B cell (primary cell): ENCODE measurements around the gene PIK3R1. TPM values are rescaled to one million over a fixed set of nuclear protein-coding genes. Genes with fewer than 3 reads are reported as not detected.

Experiments
- ATAC-seq: fragments of 200-7000 bp; cut with Tn5 transposase; one replicate; pipeline ENCODE4 v1.10.0; 2021; ENCODE audit warnings: low read depth, mild to moderate bottlenecking, moderate number of reproducible peaks, moderate library complexity
- CTCF ChIA-PET: fragments of 350-600 bp; sonication (Branson Sonifier 250); formaldehyde crosslinking; loops from one replicate; lab custom pipeline; 2021; ENCODE audit warnings: antibody characterized with exemption, inconsistent platforms; lab: Charles Lee
- POLR2A ChIA-PET: fragments of 350-600 bp; sonication (Branson Sonifier 250); formaldehyde crosslinking; loops from one replicate; lab custom pipeline; 2021; ENCODE audit warnings: antibody characterized with exemption; lab: Charles Lee
- DNase-seq: peaks from one replicate; pipeline ENCODE4 v3.0.0; 2013
- H2AFZ ChIP-seq: 2 replicates; pipeline ENCODE4 v1.6.1; 2012; ENCODE audit warnings: mild to moderate bottlenecking, low read depth, low read length; ENCODE audit not compliant: insufficient read depth, poor library complexity, severe bottlenecking
- H3K27ac ChIP-seq, 2 donors: 1 replicate in 1 of 2; 2 replicates in 1 of 2; pipeline ENCODE4 v1.5.1; 2012 to 2013; ENCODE audit warnings: low read length in 2 of 2, mild to moderate bottlenecking in 2 of 2, moderate library complexity in 1 of 2
- H3K27me3 ChIP-seq, 4 experiments: fragments of 200-600 bp in 1 of 4; sonication (generic) in 1 of 4; replicated peaks in 1 of 4; 1 replicate in 2 of 4; 2 replicates in 2 of 4; pipeline versions ENCODE4 v1.6.1 to v1.7.0; 2013 to 2016; ENCODE audit warnings: low read length in 3 of 4, mild to moderate bottlenecking in 2 of 4, mixed read lengths in 1 of 4, moderate library complexity in 1 of 4; ENCODE audit not compliant: insufficient read depth in 4 of 4, control insufficient read depth in 3 of 4; ENCODE audit errors: control extremely low read depth in 1 of 4
- H3K36me3 ChIP-seq, 2 experiments: replicated peaks in 1 of 2; 1 replicate in 1 of 2; 2 replicates in 1 of 2; pipeline versions ENCODE4 v1.6.1 to v1.7.1; 2013; ENCODE audit warnings: low read length in 1 of 2; ENCODE audit not compliant: insufficient read depth in 2 of 2, control insufficient read depth in 1 of 2; ENCODE audit errors: control extremely low read depth in 1 of 2, extremely low read depth in 1 of 2
- H3K4me1 ChIP-seq, 2 donors: fragments of 200-600 bp in 1 of 2; sonication (generic) in 1 of 2; 1 replicate in 1 of 2; 2 replicates in 1 of 2; pipeline versions ENCODE4 v1.5.1 to v1.6.1; 2013 to 2017; ENCODE audit warnings: low read length in 2 of 2; ENCODE audit not compliant: control insufficient read depth in 2 of 2, insufficient read depth in 2 of 2
- H3K4me2 ChIP-seq: replicated peaks from 2 replicates; pipeline ENCODE3; 2012; ENCODE audit warnings: mild to moderate bottlenecking, low read depth, low read length; ENCODE audit not compliant: poor library complexity, severe bottlenecking
- H3K4me3 ChIP-seq, 5 experiments: fragments of 200-600 bp in 1 of 5; sonication (generic) in 1 of 5; 1 replicate in 3 of 5; 2 replicates in 2 of 5; pipeline versions ENCODE4 v1.5.1 to v1.7.0; 2011 to 2016; ENCODE audit warnings: low read length in 4 of 5, mild to moderate bottlenecking in 4 of 5, low read depth in 2 of 5, control low read depth in 1 of 5, moderate library complexity in 1 of 5; ENCODE audit not compliant: insufficient read depth in 1 of 5; ENCODE audit errors: control extremely low read depth in 1 of 5, extremely low read depth in 1 of 5
- H3K79me2 ChIP-seq: fragments of 200-600 bp; sonication (generic); one replicate; pipeline ENCODE4 v1.6.0; 2016; ENCODE audit warnings: low read length; ENCODE audit not compliant: control insufficient read depth, insufficient read depth
- H3K9ac ChIP-seq: fragments of 200-600 bp; sonication (generic); 2 replicates; pipeline ENCODE4 v1.6.1; 2017; ENCODE audit warnings: mild to moderate bottlenecking, low read length, moderate library complexity
- H3K9me3 ChIP-seq, 3 donors: one replicate each; pipeline versions ENCODE4 v1.6.1 to v1.7.1; 2013; ENCODE audit warnings: low read length in 2 of 3; ENCODE audit not compliant: control insufficient read depth in 2 of 3, insufficient read depth in 1 of 3; ENCODE audit errors: control extremely low read depth in 1 of 3
- H4K20me1 ChIP-seq: 2 replicates; pipeline ENCODE4 v1.6.0; 2012; ENCODE audit warnings: mild to moderate bottlenecking, low read length; ENCODE audit not compliant: insufficient read depth, control insufficient read depth, poor library complexity, severe bottlenecking
- H3K27ac Mint-ChIP-seq: one replicate; pipeline ENCODE4 v1.8.0; 2021; ENCODE audit warnings: mixed read lengths
- H3K27me3 Mint-ChIP-seq: one replicate; pipeline ENCODE4 v1.8.0; 2021; ENCODE audit warnings: mixed read lengths
- H3K4me1 Mint-ChIP-seq: one replicate; pipeline ENCODE4 v1.8.0; 2021; ENCODE audit warnings: mixed read lengths
- H3K4me3 Mint-ChIP-seq: one replicate; pipeline ENCODE4 v1.8.0; 2021; ENCODE audit warnings: mixed read lengths
- H3K9me3 Mint-ChIP-seq: one replicate; pipeline ENCODE4 v1.8.0; 2022; ENCODE audit warnings: mixed read lengths; ENCODE audit not compliant: insufficient read depth
- CTCF ChIP-seq: fragments of 200-600 bp; IDR thresholded peaks from one replicate; pipeline ENCODE4 v1.8.0; 2022; ENCODE audit warnings: antibody characterized with exemption, mild to moderate bottlenecking
- EZH2 ChIP-seq: IDR thresholded peaks from 2 replicates; pipeline ENCODE4 v1.6.1; 2012; ENCODE audit warnings: borderline replicate concordance, low read depth, mild to moderate bottlenecking, moderate library complexity, low read length; ENCODE audit not compliant: insufficient read depth, poor library complexity, severe bottlenecking
- WGBS: methylation state at CpG from one replicate; pipeline ENCODE4 v1.1.5; 2013; ENCODE audit warnings: missing lambda C conversion rate; ENCODE audit not compliant: insufficient coverage; 5-methylcytosine and 5-hydroxymethylcytosine counted together
- intact Hi-C: fragments of 100-400 bp; cut with micrococcal nuclease; formaldehyde crosslinking; loops from one replicate; pipeline ENCODE4 v1.10.0; 2022
- polyA plus RNA-seq: library from polyadenylated mRNA; depleted of rRNA; stranded (reverse); fragments of >200 nt; gene quantifications from 2 replicates; pipeline ENCODE4 v1.2.3, GENCODE V29; 2012
- total RNA-seq, 2 donors: library from RNA; stranded (reverse); fragments of 120-200 nt in 1 of 2; gene quantifications; 1 replicate in 1 of 2; 2 replicates in 1 of 2; pipeline versions ENCODE4 v1.2.3 to v1.2.4, GENCODE V29; 2013 to 2022

Gene PIK3R1
- total and polyA plus RNA-seq, 2 donors (not counting 1 experiment from before 2014, with no cell fraction given), result 5.6 to 63.8 TPM

- Mint-ChIP-seq H3K27ac (peak overlapping the region; percentile 23), H3K4me1 (peaks cover 70% of the 10 kb centered on the region), H3K9me3 (no peaks in the 10 kb centered on the region), H3K27me3 (no peaks in the 10 kb centered on the region), H3K4me3 (peak overlapping the region; percentile 15)
- TF ChIP-seq CTCF (no peak), EZH2 (no peak)
- ChIA-PET CTCF (interaction anchor here (1.0 to 1.3 kb wide), 2 partner anchors 30 to 44 kb away, joined by 3 read pairs; no protein-coding TSS in a partner anchor), POLR2A (no interaction called here)
- intact Hi-C loops, result loop anchor here (10.0 kb wide), 1 partner anchor 48 kb away; no protein-coding TSS in a partner anchor
- peak overlapping the region in 1 of 2 donors; percentile 17 for H3K27ac ChIP-seq
- peak overlapping the region; percentile 59 for H3K4me2 ChIP-seq
- H3K4me3 ChIP-seq, result no peak overlapping the region
- no peaks in the 10 kb centered on the region for H3K27me3 ChIP-seq
- H3K4me1 ChIP-seq, result peaks cover 39 to 53% of the 10 kb centered on the region in 2 donors
- ATAC-seq, result no peak
- peaks cover 76% of the 10 kb centered on the region for H3K79me2 ChIP-seq
- no peaks in the 10 kb centered on the region for H3K9me3 ChIP-seq
- no peak overlapping the region for H2AFZ ChIP-seq
- DNase-seq, result no peak
- WGBS, result 64% methylated on average over 4 of the region's 5 CpGs
- H4K20me1 ChIP-seq, result peaks cover 11% of the 10 kb centered on the region
- no peak overlapping the region for H3K9ac ChIP-seq
- peaks cover 0 to 2% of the 10 kb centered on the region in 2 experiments for H3K36me3 ChIP-seq
Observed at GRCh38 chr5:68242743-68243142, 27.2 kb downstream of the PIK3R1 start.

DNA sequence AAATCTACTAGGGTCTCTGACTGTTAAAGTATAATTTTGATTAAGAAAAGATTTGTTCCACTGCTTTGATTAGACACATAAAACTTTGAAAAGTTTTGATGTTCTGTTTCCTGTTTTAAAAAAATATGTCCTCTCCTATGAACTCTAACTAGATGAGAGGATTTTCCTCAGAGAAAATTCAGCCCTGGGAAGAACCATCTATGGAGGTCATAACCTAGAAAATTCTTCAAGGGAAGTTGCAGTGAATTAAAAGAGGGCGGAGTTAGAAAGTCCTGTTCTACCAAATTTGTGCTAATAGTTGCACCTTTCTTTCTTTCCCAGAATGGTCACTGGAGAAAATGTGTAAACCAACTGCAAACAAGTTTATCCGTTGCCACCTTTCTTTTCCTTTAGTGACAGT lies 27.7 kb downstream of the PIK3R1 start:
- peaks cover 0 to 2% of the 10 kb centered on the region in 2 experiments for H3K36me3 ChIP-seq
- CTCF ChIA-PET, result interaction anchor here (0.6 to 1.4 kb wide), 5 partner anchors 10 to 999 kb away, joined by 3 to 6 read pairs (median 3); no protein-coding TSS in a partner anchor
- H3K27ac ChIP-seq, result peak overlapping the region in 1 of 2 donors; percentile 1
- intact Hi-C loops, result loop anchor here (10.0 kb wide), 1 partner anchor 48 kb away; no protein-coding TSS in a partner anchor
- WGBS, result 100% methylated on average over 2 of the region's 2 CpGs
- no peaks in the 10 kb centered on the region for H3K9me3 Mint-ChIP-seq
- DNase-seq (no peak), ATAC-seq (no peak)
- H3K27ac Mint-ChIP-seq, result peak overlapping the region; percentile 32
- peak overlapping the region; percentile 4 for H3K9ac ChIP-seq
- POLR2A ChIA-PET, result no interaction called here
- H3K27me3 Mint-ChIP-seq, result no peaks in the 10 kb centered on the region
- H3K4me1 ChIP-seq, result peaks cover 34 to 48% of the 10 kb centered on the region in 2 donors
- peak overlapping the region; percentile 43 for H2AFZ ChIP-seq
- no peaks in the 10 kb centered on the region for H3K9me3 ChIP-seq
- TF ChIP-seq EZH2 (no peak), CTCF (no peak)
- peak overlapping the region in 2 of 5 experiments; percentile 5 to 20 for H3K4me3 ChIP-seq
- peak overlapping the region; percentile 6 for H3K4me3 Mint-ChIP-seq
- H3K4me2 ChIP-seq, result peak overlapping the region; percentile 59
- H4K20me1 ChIP-seq, result peaks cover 11% of the 10 kb centered on the region
- H3K27me3 ChIP-seq, result no peaks in the 10 kb centered on the region
- peaks cover 76% of the 10 kb centered on the region for H3K79me2 ChIP-seq
- H3K4me1 Mint-ChIP-seq, result peaks cover 66% of the 10 kb centered on the region
